GM21423 (cell line): Measurements from ENCODE around the gene DPH3.

Experiments used
- ATAC-seq: cut with Tn5 transposase; IDR thresholded peaks from one replicate; pipeline ENCODE4 v1.9.1; 2021; ENCODE audit warnings: mild to moderate bottlenecking, moderate library complexity; ENCODE audit not compliant: unreplicated experiment

DPH3 gene

DNA sequence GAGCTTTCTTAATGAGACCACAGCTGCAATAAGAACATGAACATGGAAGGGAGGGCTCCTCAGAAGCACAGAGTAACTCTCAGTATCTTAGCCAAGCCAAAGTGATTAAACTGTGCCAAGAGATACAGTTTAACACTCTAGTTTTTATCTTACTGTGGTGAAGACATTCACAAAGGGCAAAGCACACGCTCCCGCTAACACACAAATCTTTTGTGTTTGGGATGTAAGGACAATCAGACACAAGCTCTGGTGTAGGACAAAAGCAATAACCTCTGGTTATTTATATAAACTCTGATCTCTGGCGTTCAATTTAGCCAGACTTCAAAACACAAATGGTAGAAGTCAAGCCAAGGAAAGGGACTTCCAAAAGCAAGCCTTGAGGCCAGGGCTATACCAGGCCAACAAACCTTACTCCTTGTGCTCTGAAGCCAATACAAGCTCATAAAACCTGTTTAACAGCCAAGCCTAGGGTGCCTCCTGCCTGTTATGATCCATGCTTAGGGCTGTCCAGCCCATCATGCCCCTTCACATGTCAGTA is 27.8 kb downstream of the DPH3 start:
- no peak for ATAC-seq

DNA sequence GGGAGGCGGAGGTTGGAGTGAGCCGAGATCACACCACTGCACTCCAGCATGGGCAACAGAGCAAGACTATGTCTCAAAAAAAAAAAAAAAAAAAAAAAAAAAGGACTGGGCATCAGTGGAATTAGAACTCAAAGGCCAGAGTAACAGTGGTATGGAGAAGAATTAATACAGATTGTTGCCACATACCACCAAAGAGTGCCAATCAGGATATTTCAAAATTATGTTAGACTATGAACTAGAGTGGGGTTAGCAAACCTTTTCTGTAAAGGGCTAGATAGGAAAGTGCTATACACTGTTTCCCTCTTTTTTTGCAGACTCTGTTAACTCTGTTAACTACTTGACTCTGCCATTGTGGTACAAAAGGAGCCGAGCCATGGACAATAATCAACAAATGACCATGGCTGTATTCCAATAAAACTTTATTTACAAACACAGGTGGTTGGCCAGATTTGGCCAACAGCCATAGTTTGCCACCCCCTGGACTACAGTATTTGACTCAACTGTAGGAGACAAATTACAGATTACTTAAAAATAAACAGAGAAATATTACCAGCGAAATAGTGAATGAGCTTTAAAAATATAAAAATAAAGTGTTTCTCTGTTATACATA is 28.6 kb downstream of the DPH3 start:
- no peak for ATAC-seq

DNA sequence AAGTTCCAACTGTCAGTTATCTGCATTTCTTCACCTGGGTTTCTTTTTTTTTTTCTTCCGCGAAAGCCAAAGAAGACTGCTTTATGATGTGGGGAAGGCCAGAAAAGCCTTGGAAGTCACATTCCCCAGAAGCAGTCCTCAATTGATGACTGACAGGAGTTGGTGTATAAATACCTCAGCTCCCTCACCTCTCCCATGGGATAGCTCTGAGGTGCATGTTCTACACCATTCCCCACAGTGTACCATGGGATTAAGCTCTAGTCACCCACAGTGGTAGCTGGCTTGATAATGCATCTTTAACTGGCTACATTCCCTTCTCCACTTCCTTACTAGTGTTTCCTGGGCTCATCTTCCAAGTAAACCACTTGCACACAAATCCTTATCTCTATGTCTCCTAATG is 30.5 kb downstream of the DPH3 start:
- no peak for ATAC-seq

DNA sequence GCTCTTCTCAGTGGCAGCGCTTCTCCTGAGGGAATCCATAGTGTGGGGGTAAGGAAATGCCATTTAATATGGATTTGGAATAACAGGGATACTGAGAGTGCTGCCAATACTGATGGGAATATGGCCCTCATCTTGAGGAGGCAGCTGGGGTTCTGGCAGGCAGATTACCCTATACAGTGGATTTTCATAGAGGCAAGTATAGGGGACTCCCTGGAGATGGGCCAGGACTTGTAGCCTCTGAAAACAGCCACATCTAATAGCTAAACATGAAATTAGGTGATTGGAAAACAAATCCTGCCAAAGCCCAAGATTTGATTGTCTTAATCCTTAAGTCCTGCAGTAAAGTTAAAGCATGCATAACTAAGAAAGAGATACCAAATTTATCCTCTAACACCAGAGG is 30.9 kb downstream of the DPH3 start:
- no peak for ATAC-seq

DNA sequence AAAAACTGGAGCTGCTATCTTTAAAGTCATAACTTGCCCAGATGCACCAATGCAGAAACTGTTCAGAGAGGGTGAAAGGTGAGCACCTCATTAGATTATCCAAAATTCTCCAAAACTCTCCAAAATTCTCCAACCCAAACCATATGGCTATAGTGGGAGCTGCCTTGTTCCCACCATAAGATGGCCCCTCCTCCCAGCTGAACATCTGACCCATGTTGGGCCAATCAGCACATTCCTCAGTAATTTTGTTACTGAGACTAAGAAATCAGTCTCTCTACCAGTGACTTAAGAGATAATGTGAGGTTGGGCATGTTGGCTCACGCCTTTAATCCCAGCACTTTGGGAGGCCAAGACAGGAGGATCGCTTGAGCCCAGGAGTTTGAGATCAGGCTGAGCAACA is 32.8 kb downstream of the DPH3 start:
- ATAC-seq, result no peak

DNA sequence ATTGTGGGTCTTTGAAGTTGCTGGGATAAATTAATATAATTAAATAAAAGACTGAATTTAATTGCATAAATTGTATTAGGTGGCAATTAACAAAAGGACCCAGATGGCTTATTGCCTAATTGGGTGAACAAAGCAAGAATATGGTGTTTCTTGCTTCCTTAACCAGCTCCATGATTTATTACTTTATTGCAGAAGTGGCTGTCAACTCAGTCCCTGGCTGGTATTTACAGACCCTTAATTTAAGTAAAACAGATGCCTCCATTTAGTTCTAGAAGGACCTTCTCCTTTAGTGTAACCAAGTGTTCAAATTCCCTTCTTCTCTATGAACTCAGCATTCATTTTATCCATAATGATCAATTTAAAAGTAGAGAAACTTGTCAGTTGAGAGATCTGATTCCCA is 35.1 kb downstream of the DPH3 start:
- no peak for ATAC-seq

DNA sequence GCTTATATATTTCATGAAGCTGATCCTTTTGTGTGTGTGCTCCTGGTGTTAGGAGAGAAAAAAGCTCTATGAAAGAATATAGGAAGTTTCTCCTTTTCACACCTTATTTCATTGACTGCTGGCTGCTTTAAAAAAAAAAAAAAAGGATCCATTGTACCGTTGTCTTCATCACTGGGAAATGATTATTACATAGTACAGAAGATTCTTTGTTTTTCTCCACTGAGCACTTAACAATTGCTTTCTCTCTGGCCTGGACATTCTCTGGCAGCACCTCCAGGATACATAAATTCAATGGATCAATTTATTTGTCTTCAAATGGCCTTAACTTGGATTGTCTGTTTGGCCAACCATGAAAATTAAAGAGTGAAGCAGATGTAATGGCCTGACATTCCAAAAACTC is 37.2 kb downstream of the DPH3 start:
- no peak for ATAC-seq

DNA sequence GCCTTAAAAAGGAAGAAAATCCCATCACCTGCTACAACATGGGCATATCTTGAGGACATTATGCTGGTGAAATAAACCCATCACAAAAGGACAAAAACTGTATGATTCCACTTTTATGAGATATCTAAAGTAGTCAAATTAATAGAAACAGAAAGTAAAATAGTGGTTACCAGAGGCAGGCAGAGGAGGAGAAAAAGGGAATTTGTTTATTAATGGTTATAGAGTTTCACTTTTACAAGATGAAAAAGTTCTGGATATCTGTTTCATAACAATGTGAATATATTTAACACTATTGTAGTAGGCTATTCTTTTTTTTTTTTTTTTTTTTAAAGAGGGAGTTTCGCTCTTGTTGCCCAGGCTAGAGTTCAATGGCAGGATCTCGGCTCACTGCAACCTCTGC is 40.4 kb downstream of the DPH3 start:
- no peak for ATAC-seq

DNA sequence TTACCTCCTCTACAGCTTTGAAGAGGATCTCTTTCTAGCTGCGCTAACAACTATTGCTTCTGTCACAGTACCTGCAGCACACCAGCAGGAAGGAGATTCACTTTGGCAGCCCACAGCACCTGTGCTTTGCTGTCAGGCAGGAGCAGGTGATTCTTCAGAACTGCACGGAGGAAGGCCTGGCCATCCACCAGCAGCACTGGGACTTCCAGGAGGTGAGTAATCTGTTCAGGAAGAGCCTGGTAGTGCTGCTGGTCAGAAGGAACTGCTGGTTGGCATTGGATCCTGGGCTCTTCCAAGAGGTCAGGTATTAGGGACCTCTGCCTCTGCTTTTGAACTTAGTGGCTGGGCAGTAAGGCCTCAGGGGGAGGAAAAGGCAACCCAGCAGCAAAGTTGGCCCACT is 42.2 kb downstream of the DPH3 start:
- no peak for ATAC-seq

DNA sequence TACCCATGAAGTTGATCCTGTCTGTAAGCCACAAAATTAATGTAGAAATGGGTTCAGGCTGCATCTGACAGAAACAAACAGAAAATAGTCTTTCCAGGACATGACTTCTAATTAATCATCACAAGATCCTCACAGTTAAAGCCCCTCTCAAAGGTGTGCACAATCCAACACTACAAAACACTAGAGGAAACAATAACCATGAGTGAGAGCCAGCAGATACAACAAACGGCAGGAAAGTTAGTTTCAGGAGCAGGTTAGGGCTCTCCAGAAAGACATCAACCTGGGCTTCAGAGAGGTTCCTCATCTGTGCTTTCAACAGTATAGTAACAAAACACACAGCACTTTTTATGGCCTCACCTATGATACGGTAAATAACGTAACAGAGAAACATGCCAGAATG is 42.8 kb downstream of the DPH3 start:
- ATAC-seq, result no peak

DNA sequence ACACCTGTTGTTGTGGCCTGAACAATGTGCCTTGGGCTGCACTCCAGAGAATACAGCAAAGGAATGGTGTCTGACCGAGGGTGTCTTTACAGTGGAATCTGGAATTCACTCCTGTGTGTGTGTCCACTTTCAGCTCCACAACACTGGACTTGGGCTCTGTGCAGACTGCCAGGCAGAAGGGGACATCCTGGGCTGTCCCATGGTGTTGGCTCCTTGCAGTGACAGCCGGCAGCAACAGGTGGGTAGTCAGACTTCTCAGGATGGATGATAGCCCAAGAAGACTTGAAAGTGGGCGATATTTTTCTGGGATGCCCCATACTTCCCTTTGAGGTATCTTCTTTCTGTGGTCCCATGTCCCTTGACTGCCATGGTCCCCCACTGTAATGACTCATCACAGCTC is 45.0 kb downstream of the DPH3 start:
- no peak for ATAC-seq

DNA sequence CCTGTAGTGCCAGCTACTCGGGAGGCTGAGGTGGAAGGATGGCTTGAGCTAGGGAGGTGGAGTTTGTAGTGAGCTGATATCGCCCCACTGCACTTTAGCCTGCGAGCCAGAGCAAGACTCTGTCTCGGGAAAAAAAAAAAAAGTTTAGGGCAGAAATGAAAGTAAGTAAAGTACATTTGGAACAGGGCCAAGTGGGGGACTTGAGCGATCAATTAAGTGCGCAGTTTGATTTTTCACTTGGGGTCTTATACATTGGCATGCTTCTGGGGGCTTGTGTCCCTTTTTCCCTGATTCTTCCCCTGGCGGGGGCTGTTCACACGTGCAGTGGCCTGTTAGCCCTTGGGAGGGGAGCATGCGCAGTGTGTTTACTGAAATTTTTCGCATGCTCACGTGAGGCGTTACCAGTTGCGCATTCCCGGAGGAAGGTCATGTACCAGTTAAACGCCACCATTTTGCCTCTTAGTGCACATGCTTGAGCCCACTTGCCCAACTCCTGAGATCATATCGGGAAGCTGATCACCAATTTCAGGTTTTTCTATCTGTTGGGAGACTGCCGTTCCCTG is 48.3 kb downstream of the DPH3 start:
- no peak for ATAC-seq

DNA sequence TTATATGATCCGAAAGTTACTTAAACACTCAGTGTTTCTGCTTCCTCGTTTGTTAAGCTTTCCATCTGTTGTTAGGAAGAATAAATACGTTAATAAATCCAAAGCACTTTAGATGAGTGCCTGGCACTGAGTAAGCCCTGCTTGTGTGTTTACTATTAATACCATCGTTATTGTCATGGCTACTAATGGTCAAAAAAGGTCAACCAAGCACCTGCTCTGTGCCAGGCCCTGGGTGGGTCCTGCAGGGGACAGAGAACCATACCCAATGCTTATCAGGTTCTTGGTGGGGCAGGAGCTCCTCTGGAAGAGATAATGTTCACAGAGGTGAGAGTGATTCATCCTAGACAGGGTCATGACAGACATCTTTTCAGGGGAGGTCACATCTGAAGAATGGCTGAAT is 50.4 kb downstream of the DPH3 start:
- no peak for ATAC-seq

DNA sequence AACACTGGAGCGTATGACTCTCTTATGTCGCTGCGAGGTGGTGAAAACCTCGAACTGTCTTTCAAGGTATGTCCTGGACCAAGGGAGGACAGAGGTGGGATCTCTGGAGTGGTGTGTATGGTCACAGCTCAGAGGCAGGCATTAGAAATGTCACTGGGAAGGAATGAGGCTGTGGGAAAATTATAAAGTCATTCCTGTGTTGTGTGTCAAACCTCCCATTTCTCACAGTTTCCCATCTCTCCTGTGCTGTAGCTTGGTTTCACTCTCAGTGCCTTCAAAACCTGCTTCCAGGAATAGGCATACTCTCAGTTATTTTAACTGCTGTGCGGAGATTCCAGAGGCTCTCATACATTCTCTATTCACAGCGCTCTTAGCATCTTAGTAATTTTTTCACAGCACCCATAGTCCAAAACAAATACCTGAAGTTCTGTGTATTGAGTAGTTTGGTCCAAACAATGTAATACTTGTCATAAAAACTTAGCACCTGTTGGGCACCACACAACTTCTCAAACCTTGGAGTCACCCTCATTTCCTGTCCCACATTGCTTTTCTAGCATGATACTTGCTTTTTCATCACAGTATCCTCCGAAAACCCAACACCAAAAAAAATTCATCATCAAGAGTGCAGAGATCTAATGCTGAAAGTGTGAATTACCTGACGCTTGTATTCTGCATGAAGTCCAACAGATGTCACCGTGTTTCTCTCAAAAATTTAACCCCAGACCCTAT is 53.4 kb downstream of the DPH3 start:
- no peak for ATAC-seq
